ENCODE data around the gene C10orf90.

The C10orf90 gene

GRCh38 chr10:126685756-126686155, 15.3 kb upstream of the C10orf90 start:
- DNase-seq (ENCODE audit: low read depth), result no peak
- no peak overlapping the region for H3K4me3 ChIP-seq (ENCODE audit: low read depth, low read length)
- TF ChIP-seq POLR2A (IDR thresholded peaks at IDR 0.05; ENCODE audit: extremely low read depth, insufficient read length) (no peak), MYC (IDR thresholded peaks at IDR 0.05; ENCODE audit: low read depth, low read length) (no peak), MAX (IDR thresholded peaks at IDR 0.05; ENCODE audit: low read depth, low read length) (no peak)
- TF ChIP-seq, protein P1, sequence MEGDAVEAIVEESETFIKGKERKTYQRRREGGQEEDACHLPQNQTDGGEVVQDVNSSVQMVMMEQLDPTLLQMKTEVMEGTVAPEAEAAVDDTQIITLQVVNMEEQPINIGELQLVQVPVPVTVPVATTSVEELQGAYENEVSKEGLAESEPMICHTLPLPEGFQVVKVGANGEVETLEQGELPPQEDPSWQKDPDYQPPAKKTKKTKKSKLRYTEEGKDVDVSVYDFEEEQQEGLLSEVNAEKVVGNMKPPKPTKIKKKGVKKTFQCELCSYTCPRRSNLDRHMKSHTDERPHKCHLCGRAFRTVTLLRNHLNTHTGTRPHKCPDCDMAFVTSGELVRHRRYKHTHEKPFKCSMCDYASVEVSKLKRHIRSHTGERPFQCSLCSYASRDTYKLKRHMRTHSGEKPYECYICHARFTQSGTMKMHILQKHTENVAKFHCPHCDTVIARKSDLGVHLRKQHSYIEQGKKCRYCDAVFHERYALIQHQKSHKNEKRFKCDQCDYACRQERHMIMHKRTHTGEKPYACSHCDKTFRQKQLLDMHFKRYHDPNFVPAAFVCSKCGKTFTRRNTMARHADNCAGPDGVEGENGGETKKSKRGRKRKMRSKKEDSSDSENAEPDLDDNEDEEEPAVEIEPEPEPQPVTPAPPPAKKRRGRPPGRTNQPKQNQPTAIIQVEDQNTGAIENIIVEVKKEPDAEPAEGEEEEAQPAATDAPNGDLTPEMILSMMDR (IDR thresholded peaks at IDR 0.05; ENCODE audit: low read depth, low read length), result no peak

DNA sequence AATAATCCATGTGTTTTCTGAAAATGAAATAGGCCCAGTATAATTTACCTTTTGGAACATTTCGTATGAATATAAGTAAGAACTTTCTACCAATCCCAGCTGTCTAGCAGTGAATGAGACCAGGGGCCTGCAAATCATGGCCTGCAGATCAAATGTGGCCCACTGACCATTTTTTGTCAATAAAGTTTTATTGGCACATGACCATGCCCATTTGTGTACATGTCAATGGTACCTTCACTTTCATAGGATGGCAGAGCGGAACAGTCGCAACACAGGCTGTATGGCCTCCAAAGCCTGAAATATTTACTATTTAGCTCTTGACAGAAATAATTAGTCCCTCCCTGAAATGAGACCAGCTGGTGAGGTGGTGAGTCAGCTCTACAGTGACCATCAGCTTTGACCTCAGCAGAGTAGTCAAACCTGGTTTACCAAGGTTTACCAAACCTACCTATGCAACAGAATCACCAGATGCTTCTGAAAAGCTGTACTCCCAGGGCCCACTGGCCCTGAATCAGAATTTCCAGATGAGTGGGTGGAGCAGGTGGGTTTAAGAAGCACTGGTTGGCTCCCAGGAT, 13.8 kb upstream of the C10orf90 start:
- TF ChIP-seq, protein P1 (IDR thresholded peaks at IDR 0.05; ENCODE audit: low read depth, low read length), result no peak
- TF ChIP-seq POLR2A (IDR thresholded peaks at IDR 0.05; ENCODE audit: extremely low read depth, insufficient read length), result no peak
- no peak for TF ChIP-seq MYC (IDR thresholded peaks at IDR 0.05; ENCODE audit: low read depth, low read length)
- TF ChIP-seq MAX (IDR thresholded peaks at IDR 0.05; ENCODE audit: low read depth, low read length), result no peak
- no peak for DNase-seq (ENCODE audit: low read depth)
- H3K4me3 ChIP-seq (ENCODE audit: low read depth, low read length), result no peak overlapping the region

GRCh38 chr10:126683466-126683865, 13.0 kb upstream of the C10orf90 start:
- no peak for DNase-seq (ENCODE audit: low read depth)
- TF ChIP-seq, protein P1 (IDR thresholded peaks at IDR 0.05; ENCODE audit: low read depth, low read length), result no peak
- TF ChIP-seq MYC (IDR thresholded peaks at IDR 0.05; ENCODE audit: low read depth, low read length) (no peak), POLR2A (IDR thresholded peaks at IDR 0.05; ENCODE audit: extremely low read depth, insufficient read length) (no peak), MAX (IDR thresholded peaks at IDR 0.05; ENCODE audit: low read depth, low read length) (no peak)
- no peak overlapping the region for H3K4me3 ChIP-seq (ENCODE audit: low read depth, low read length)

DNA sequence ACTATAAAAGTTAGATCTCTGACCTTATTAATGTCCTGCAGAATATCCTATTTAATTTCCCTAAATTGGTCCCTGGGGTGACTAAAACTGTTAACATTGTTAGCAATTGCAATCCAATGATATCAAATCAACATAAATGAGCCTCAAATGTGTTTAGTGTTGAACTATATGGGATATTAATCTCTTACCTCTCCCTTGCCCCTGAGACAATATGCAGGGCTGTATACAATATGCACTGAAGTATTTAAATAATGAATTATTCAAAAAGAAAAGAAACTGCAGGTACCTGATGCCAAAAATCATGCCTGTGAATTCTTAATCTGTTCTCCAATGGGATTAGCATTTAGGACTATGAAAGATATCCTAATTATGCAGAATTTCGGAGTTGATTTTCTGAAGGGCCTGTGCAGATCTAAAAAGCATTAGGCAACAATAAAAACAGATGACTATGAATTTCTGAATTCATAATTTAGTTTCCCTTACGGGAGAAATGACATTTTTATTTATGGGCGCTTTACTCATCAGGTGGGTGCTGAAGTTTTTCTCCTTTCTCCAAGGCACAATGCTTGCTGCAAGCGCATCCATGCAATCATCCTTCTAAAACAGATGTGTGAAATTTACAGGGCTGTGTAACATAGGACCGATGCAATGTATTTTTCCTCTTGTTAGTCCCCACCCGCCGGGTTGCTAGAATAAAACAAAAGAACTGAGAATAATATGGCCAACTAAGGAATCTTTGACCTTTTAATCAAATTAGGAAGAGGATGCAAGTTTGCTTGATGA, 5.4 kb upstream of the C10orf90 start:
- H3K4me3 ChIP-seq (ENCODE audit: low read depth, low read length), result no peak overlapping the region
- TF ChIP-seq, protein P1 (IDR thresholded peaks at IDR 0.05; ENCODE audit: low read depth, low read length), result no peak
- TF ChIP-seq MYC (IDR thresholded peaks at IDR 0.05; ENCODE audit: low read depth, low read length) (no peak), MAX (IDR thresholded peaks at IDR 0.05; ENCODE audit: low read depth, low read length) (no peak), POLR2A (IDR thresholded peaks at IDR 0.05; ENCODE audit: extremely low read depth, insufficient read length) (no peak)
- DNase-seq (ENCODE audit: low read depth), result no peak

DNA sequence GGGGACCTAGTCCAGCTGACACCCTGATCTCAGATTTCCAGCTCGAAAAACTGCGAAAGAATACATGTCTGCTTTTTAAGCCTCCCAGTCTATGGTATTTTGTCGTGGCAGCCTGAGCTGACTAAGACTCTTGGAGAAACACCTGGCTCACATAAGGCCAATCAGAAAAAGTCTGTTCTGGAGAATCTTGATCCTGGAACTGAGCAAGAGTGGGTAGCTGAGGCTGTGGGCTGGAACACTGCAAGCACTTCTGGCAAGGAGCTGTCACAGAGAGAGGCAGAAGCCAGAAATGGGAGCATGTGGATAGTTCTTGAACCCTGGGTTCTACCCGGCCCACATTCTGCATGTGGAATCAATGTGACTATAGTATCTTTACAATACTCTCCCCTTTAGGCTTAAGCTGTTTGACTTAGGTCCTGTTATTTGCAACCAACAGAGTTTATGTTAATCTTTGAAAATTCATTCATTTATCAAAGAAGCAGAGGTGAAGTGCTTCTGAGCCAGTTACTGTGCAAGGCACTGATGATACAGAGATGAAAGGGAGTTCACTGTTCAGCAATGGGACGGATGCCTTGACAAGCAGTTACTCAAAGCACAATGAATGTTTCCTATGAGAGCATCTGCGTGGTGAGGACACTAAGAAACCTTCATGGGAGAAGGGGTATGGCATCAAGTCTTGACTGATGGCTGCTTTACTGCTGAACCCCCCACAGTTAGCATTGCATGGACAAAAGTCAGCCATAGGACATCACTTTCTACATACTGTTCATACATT, 4.4 kb upstream of the C10orf90 start:
- no peak for DNase-seq (ENCODE audit: low read depth)
- TF ChIP-seq, protein P1 (IDR thresholded peaks at IDR 0.05; ENCODE audit: low read depth, low read length), result no peak
- TF ChIP-seq MAX (IDR thresholded peaks at IDR 0.05; ENCODE audit: low read depth, low read length) (no peak), POLR2A (IDR thresholded peaks at IDR 0.05; ENCODE audit: extremely low read depth, insufficient read length) (no peak), MYC (IDR thresholded peaks at IDR 0.05; ENCODE audit: low read depth, low read length) (no peak)
- no peak overlapping the region for H3K4me3 ChIP-seq (ENCODE audit: low read depth, low read length)
